ENCODE results near the gene PBLD.
A peak's percentile ranks its signal among the peaks of the same experiment; 100 is the strongest.

The PBLD gene

GRCh38 chr10:68332259-68333057 lies at the start of gene PBLD:
Gene PBLD (minus strand): TSS chr10:68332928. CDS start chr10:68306844, 26,084 bp downstream.
- peak; percentile 73 for DNase-seq (ENCODE audit: low read depth)

- no peak for DNase-seq (ENCODE audit: low read depth)
Observed at GRCh38 chr10:68371604-68372003, 38.9 kb upstream of the PBLD start.

GRCh38 chr10:68367121-68367520 lies 34.4 kb upstream of the PBLD start:
- DNase-seq (ENCODE audit: low read depth) = peak; percentile 29

GRCh38 chr10:68366600-68366999 lies 33.9 kb upstream of the PBLD start:
- no peak for DNase-seq (ENCODE audit: low read depth)

- DNase-seq (ENCODE audit: low read depth) = no peak
Observed at GRCh38 chr10:68365611-68366010, 32.9 kb upstream of the PBLD start.

- DNase-seq (ENCODE audit: low read depth) = peak; percentile 69
Observed at GRCh38 chr10:68364101-68364886, 31.6 kb upstream of the PBLD start.

GRCh38 chr10:68362590-68362989 lies 29.9 kb upstream of the PBLD start:
- no peak for DNase-seq (ENCODE audit: low read depth)

- no peak for DNase-seq (ENCODE audit: low read depth)
Observed at GRCh38 chr10:68359189-68359588, 26.5 kb upstream of the PBLD start.

- no peak for DNase-seq (ENCODE audit: low read depth)
Observed at GRCh38 chr10:68353537-68353936, 20.8 kb upstream of the PBLD start.

GRCh38 chr10:68348265-68348741 lies 15.6 kb upstream of the PBLD start:
- peak; percentile 39 for DNase-seq (ENCODE audit: low read depth)

- DNase-seq (ENCODE audit: low read depth) = no peak
Observed at GRCh38 chr10:68346774-68347173, 14.0 kb upstream of the PBLD start.

GRCh38 chr10:68345621-68346020 lies 12.9 kb upstream of the PBLD start:
- DNase-seq (ENCODE audit: low read depth) = no peak

GRCh38 chr10:68342909-68343516 lies 10.3 kb upstream of the PBLD start:
- DNase-seq (ENCODE audit: low read depth) = no peak

GRCh38 chr10:68340358-68341080 lies 7.8 kb upstream of the PBLD start:
- DNase-seq (ENCODE audit: low read depth) = no peak

GRCh38 chr10:68336754-68337351 lies 4.1 kb upstream of the PBLD start:
- DNase-seq (ENCODE audit: low read depth) = no peak

- DNase-seq (ENCODE audit: low read depth) = no peak
Observed at GRCh38 chr10:68334672-68335467, 2.1 kb upstream of the PBLD start.

- no peak for DNase-seq (ENCODE audit: low read depth)
Observed at GRCh38 chr10:68333440-68334431, 1.0 kb upstream of the PBLD start.

- DNase-seq (ENCODE audit: low read depth) = peak; percentile 67
Observed at GRCh38 chr10:68333058-68333395, 299 bp upstream of the PBLD start.

- peak; percentile 98 for DNase-seq (ENCODE audit: low read depth)
Observed at GRCh38 chr10:68331455-68332258, 1.1 kb downstream of the PBLD start, which contains the start of gene HNRNPH3. Gene HNRNPH3 (plus strand): TSS chr10:68332064. CDS start chr10:68337222, 5,158 bp downstream.
